Endothelial cell of hepatic sinusoid (primary cell): ENCODE data around the gene AQP5.

Experiments
- in situ Hi-C: cut with HindIII; loops from 2 replicates; pipeline ENCODE4 v1.10.0; 2017; ENCODE audit warnings: low sequenced_read_pairs

The AQP5 gene

DNA sequence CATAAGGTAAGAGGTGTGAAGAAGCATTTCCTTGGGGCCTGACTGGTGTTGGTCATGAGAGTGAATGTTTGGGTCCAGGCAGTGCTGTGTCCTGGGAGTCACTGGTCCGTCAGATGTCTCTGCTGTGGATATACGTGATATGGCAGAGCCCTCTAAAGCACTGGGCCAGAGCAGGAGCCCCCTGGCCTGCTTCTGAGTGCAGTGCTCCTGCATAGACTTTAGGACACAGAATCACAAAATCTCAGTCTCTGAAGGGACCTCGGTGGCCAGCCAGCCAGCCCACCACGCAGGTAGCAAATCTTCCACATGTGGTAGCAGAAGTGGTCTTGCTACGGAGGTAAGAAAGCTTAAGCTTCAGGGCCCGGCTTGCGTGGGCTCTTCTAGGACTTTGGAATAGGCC, 29.6 kb upstream of the AQP5 start:
- in situ Hi-C loops = no loop called here

DNA sequence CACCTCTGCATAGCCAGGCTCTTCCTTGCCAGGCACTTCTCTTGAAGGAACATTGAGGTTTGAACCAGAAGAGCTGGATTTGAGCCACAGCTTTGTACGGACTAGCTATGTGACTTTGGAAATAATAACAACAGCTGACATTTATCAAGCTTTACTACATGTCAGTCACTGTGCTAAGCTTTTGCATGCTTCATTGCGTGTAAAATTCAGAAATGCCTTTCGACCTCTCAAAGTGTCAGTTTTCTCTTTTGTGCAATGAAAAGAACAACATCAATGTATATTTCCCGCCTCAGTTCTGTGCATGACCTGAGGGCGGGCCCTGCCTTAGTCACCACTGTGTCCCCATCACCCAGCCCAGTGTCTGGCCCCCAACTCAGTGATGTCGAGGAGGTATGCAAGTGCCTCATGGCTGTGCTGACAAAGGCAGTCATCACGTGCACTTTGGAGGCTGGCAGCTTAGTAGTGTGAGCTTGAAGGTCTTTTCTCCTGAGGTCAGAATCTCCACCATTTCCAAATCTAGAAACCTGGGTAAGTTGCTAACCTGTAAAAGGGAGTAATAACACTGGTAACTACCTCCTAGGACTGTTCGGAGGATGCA, 29.0 kb upstream of the AQP5 start:
- in situ Hi-C loops = no loop called here

DNA sequence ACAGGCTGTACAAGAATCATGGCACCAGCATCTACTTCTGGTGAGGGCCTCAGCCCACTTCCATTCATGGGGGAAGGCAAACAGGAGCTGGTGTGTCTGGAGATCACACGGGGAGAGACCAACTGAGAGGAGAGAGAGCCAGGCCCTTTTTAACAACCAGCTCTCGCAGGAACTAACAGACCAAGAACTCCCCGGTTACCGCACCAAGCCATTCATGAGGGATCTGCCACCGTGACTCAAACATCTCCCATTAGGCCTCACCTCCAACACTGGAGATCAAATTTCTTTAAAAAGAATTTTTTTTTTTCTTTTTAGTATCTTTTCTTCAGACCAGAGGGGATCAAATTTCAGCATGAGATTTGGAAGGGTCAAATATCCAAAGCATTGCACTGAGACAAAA, 27.9 kb upstream of the AQP5 start:
- in situ Hi-C loops = no loop called here

DNA sequence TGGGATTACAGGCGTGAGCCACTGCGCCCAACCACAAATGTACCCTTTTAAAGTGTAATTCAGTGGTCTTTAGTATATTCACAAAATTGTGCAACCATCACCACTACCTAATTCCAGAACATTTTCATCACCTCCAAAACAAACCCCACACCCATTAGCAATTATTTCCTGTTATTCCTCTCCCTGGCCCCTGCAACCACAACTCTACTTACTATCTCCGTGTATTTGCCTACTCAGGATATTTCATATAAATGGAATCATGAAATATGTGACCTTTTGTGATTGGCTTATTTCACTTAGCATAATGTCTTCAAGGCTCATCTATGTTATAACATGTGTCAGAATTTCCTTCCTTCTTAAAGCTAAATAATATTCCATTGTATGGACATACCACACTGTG, 27.2 kb upstream of the AQP5 start:
- in situ Hi-C loops = no loop called here

DNA sequence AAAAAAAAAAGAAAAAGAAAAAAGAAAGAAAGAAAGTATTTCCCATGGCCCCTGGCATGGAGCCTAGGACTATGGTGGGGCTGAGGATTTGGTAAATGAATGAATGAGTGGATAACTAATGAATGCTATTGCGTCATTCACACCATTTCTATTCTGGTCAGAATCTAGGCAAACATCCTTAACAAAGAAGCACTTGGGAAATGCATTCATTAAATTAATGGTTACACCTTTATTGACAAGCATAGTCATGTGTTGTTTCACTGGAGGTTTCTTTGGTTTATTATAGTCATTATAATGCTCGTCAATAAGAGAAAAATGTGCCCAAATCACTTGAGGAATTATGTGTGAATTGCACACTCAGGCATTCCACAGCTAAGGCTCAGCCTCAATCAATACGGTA, 24.7 kb upstream of the AQP5 start:
- in situ Hi-C loops = no loop called here

DNA sequence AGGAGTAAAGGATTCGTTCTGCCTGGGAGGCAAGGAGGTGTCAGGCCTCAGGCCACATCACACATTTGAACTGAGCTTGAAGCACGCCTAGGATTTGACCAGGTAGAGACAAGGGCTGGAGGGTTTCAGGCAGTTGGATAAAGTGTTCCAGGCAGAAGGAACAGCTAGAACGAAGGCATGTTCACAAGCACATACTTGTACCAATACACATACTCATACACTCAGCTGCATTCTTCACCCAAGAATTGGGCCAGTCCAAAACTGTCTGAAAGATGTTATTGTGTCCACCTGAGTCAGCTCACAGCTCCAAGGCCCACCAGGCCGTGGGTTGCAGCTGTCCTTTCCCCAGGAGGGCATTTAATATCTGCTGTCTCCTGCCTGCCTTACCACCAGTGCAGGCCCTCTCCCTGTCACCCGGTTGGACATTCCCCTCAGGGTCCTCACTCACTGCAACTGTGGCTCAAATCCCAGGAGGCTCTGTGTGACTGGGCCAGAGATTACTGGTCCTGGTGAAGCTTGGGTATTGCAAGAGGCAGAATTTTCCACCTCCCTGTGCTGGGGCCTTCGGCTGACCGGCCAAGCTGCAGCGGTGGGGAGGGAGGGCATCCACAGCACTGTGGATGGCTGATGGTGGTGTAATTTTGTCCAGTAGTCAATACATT, 23.9 kb upstream of the AQP5 start:
- in situ Hi-C loops = no loop called here

DNA sequence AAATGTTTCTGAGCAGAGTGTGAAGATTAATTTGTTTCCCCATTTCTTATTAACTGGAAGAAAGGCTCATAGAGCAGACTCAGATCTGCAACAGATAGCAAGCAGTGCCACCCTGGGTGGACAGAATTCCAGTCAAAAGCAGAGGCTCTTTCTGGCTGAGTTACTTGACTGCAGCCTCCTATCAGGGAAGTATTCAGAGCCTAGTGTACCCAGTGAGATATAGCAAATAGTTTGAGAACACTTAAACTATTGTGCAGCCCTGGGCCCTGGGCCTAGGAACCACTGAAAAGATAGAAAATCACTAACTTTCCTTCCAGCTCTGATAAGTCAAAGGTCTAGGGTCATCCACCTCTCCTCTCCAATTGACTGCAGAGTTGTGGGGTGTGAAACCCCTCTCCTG, 22.4 kb upstream of the AQP5 start:
- in situ Hi-C loops = no loop called here

DNA sequence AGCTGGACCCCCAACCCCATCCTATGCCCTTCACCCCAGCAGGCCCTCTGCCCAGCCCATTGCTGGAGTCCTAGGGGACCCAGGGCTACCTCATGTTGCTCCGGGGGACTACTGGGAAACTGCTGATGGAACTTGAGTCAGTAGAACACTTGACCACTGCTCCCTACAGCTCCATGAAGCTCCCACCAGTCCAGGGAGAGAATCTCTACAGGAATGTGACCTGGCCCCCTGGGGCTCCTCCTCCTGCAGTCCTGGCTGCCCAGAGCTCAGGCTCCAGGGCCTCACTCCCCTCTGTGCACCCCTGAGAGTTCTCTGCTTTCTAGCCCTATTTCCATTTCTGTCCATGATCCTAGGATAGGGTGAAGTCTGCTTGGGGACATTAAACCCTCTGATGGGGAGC, 22.0 kb upstream of the AQP5 start:
- in situ Hi-C loops = loop anchor here (5.0 kb wide), 2 partner anchors 68 to 72 kb away; no protein-coding TSS in a partner anchor

DNA sequence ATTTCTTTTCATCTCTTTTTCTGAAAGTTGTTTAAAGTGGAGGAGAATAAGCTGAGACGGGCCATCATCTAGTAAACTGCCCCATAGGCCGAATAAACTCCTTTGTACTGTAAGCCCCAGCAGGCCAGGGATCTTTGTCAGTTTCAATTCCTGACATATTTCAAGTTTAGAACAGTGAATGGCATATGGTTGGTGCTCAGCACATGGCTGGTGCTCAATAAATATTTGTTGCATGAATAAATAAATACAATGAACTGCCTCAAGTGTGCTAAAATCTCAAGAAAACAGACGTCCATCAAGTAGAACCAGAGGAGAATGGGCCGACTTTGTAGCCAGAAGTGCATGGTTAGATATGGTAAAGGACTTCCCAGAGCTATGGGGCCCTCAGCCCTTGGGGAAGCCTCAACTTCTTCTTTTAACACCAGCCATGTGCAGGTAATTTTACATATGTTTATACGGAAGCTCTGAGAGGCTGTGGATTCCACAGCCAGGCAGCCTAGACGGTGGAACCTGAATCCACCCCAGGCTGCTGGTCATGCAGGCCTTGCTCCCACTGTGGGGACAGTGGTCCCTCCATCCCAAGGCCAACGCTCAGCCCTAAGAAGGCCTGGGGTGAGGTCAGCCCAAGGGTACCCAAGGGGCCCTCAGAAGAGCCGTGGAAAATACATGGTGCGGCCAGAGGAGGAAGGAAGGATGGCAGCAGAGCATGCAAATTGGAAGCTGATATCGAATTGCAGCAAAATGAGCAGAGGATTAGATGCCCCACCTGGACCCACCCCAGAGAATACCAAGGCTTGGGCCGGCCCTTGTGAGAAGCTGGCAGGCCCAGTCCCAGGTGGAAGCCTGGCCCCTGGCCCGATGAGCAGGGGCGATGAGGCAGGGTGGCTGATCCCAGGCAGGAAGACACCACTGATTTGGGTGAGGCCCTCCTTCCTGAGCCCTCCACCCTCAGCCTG, 19.8 kb upstream of the AQP5 start:
- in situ Hi-C loops = loop anchor here (5.0 kb wide), 2 partner anchors 65 to 75 kb away; no protein-coding TSS in a partner anchor

DNA sequence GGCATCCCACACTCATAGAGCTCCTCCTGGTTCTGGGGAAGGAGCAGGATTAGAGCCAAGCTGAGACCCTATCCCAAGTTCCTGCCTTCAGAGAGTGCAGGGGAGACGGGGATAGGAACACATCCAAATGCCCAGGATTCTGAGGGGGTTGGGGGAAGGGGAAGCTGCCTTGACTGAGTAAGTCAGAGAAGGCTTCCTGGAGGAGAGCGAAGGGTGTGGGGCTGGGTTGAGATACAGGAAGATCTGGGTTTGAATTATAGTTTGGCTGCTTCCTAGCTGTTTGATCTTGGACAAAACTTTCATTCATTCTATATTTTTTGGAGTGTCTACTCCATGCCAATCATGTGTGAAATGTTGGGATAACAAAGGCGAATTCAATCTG, 19.2 kb upstream of the AQP5 start:
- in situ Hi-C loops = loop anchor here (5.0 kb wide), 2 partner anchors 65 to 75 kb away; no protein-coding TSS in a partner anchor

DNA sequence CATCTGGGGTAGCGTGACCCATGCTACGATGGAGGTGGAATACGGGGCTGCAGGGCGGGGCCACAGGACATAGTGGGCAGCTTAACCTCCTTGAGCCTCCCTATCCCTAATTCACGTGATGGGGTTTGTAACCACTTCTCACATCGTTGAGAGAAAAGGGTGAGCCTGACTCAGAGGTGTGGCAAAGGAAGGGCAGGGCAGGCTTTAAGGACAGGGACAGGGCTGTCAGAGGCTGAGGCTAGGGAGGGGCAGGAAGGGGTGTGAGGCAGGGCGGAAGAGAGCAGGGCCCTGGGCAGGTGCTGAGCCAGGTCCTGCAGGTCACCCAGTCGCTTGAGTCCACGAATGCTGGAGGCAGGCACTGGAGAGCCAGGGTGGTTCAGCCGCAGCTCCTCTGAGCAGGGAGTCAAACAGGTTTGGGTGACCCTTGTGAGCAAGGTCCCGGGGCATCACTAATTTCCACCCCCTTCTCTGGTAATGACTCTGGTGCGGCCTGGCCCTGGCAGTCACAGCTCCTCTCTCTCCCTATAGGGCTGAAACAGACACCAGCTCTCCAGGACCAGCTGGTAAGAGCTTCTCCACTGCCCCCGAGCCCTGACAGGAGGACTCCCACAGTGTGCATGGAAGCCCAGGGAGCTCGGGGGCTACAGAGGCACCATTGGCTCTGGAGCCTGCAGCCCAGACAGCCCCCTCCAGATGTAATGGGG, 18.6 kb upstream of the AQP5 start:
- in situ Hi-C loops = loop anchor here (5.0 kb wide), 2 partner anchors 64 to 76 kb away; no protein-coding TSS in a partner anchor

DNA sequence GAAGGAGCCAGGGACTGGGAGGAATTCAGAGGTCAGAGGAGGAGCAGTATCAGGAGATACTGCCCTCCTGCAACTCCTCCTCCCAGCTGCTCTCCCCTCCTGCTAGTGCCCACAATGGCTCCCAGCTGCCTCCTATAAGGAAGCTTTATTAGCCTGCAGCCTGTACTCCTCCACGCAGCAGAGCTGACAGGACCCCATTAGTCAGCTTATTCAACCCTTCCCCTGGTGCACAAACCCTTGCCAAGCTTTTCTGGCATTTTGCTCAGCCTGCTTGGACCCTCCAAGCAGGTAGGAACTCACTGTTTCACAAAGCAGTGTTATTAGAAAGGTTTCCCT, 18.1 kb upstream of the AQP5 start:
- in situ Hi-C loops = loop anchor here (5.0 kb wide), 2 partner anchors 64 to 76 kb away; no protein-coding TSS in a partner anchor

DNA sequence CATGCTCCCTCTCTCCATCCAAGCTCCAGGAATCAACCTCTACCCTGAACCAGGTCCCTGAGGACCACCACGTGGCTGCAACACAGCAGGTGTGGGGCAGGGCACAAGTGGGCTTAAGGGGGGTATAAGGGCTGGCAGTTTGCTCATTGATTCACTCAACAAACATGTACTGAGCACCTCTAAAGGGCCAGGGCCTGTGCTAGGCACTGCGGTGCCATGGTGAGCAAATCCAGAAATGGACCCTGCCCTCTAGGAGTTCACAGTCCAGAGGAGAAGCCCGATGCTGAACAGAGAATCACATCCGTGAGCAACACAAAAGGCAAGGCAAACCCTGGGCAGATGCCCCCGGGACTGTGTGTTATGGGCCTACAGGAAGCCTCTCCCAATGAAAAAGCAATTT, 17.6 kb upstream of the AQP5 start:
- in situ Hi-C loops = loop anchor here (5.0 kb wide), 2 partner anchors 63 to 77 kb away; no protein-coding TSS in a partner anchor

DNA sequence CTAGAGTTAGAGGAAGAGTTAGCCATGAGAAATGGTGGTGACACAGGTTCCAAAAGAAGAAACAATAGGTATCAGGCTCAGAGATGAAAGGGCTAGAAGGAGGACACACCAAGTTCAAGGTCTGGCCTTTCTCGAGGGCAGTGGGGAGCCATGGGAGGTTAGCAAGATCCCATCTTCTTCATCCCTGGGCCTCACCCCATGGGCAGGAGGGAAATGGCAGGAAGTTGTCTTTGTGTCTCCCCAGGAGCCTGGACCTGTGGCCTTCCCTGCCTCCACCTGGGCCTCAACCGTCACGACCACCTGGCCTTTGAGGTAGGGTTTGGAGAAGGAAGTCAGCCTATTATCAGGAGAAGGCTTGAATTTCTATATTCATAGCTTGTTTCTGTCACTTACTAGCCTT, 17.0 kb upstream of the AQP5 start:
- in situ Hi-C loops = loop anchor here (5.0 kb wide), 2 partner anchors 63 to 77 kb away; no protein-coding TSS in a partner anchor

DNA sequence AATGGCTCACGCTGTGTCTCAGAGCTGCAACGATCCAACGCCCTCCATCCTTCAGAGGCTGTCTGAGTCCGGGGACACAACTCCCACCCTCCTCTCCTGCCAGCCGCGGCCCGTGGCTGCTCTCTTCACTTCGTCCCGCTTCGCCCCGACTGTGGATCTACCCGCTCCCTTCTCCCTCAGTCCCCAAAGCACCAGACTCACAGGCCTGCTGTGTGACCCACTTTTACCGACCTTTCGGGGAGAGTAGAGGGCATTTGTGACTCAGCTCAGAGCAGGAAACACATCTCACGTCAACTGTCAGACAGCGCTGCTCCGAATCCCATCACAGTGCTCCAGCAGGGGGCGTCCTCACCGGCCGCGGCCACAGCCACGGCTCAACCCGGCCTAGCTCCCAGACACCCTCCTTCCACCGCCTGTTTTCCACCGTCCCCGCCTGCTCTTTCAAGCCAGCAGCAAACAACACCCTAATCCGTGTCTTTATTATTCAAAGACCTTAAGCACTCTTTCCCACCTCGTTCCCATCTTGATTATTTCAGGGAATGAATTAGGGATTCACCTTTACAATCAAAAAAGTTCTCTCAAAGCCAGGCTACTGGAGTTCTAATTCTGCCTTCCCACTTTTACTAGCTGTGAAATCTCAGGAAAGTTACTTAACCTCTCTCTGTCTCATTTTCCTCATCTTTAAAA, 16.1 kb upstream of the AQP5 start:
- in situ Hi-C loops = no loop called here

DNA sequence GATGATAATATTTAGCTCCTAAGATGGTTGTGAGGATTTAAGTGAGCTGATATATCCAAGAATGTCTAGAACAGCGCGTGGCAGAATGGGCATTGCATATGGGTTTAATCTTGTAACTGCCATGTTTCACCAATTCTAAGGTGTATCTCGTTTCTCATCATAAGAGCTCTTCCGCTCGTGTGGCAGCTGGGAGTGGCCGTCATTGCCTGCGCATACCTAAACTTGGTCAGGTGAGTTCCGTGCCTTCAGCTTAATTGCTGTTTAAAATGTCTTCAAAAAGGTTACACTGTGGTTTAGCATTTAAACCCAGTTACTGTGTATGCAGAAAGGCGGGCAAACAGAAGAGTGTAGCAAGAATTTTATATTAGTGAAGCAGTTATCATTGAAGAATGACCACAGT, 15.6 kb upstream of the AQP5 start:
- in situ Hi-C loops = no loop called here

DNA sequence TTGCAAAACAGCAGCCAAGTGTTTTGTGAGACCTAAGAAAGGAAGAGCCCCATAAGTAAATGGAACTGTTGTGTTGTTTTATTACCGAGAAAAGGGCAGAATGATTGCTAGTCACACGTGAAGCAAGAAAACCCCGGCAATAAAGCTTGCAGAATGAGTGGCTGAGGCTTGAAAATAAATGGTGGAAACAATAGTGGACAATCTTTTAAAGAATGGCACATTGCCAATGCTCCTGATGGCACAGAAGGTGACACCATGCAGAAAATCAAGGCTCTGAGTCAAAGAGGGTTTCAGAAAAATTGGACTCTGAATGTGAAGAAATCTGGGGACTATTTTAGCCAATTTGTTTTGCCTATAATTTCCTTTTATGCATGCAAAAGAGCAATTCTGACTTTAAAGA, 15.2 kb upstream of the AQP5 start:
- in situ Hi-C loops = no loop called here

DNA sequence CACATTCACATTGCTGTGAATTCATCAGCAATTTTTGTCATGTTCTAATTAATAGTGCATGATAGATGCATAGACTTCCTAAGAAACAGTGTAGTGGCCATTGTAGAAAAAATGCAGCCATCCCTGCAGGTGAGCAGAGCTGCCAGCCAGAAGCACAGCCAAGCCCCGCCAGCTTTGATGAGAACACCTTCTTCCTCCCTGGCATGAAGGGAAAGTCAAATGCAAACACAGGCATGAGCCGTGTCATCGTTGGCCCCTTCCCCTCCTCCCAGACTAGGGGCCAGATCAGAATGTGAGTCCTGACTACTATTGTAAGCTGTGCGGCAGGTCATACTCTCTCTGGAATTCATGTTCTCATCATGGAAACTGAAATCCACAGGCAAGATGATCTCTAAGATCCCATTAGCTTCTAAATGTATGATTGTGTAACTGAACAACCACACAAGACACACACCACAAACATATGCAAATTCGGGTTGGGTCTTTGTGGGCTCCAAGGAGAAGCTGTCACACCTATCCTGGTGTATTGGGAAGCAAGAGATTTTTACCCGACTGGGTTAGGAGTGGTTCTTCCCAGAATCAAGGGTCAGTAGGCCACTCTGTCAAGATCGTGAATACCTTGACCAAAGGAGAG, 14.0 kb upstream of the AQP5 start:
- in situ Hi-C loops = no loop called here

DNA sequence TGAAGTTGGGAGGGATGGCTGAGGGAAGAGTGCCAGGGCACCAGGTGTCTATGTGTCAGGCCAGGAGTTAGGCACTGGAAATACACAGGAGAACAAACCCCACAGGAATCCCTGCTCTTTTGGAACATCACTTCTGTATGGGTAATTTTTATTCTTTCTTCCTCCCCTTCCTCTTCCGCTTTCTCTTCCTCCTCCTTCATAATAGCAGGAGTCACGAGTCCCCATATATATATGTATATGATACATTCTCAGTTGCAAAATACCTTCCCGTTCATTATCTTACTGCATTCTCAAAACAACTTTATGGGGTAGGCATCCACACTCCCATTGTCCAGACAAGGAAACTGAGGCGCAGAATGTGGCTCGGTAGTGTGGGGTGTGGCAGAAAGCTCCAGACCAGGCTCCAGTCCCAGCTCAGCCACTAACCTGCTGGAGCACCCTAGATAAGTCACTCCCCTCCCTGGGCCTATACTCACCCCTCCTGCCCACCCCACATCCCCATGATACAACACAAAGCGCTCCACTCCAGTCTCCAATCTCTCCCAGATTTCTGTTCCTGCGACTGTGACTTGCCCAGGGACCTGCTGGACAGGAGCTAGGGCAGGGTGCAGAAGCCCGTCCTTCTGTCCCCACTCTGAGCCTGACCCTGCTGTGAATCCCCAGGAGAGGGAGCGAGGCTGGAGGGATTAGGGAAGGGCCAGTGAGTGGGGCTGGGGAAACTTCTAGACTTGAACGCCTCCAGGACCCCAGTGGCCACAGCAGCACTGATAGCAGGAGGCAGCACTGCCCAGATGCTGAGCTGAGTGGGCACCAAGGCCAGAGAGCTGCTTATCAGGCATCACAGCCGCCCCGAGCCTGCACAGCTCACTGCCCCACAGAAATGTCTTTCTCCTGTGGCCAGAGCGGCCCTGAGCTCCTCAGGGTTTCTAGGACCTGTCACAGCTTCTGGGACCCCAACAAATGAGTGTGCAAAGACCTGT, 12.5 kb upstream of the AQP5 start:
- in situ Hi-C loops = no loop called here
